Tongue (tissue), 2 donors: ENCODE results near the gene NSUN3. TPM values are rescaled to one million over a fixed set of nuclear protein-coding genes. Genes with fewer than 3 reads are reported as not detected.
A peak's percentile ranks its signal among the peaks of the same experiment; 100 is the strongest.
"Not testable (repeated sequence)": the region's sequence is repeated elsewhere in the genome, so short reads cannot be mapped to it uniquely, and the experiment has no call there.

ENCODE experiments used
- DNase-seq: peaks from one replicate; pipeline ENCODE4 v3.0.0-alpha.2; 2015
- total RNA-seq: library from RNA; depleted of rRNA; stranded (reverse); fragments of >200 nt; gene quantifications from one replicate; pipeline ENCODE4 v1.2.3, GENCODE V29; 2014

NSUN3 gene
- total RNA-seq, 1 donor from 2014 or later = 14.2 TPM

DNA sequence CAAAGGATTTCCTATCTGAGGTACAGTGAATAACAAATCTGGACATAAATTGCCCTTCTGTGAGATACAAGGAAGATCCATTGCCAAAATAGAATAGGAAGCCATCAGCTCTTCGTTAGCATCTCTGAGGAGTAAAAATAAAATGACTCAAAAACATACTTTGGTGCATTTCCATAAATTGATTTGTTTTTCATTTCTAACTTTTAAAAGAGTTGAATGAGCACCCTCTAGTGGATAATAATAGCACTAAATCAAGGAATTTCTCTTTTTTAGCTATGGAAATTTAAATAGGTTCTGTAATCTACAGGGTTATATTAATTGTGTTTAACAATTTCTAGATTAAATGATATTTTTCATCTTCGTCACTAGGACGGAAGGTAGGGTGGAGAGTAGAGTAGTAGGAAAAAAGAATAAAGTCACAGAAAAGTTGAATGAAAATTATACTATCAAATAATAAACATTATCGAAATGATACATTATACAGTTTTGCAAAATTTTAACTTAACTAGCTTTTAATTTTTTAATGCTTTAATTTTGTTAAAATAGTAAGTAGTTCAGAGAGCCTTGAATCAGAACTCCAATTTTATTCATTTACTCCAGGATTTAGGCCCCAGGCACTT, 6.4 kb downstream of the NSUN3 start:
- DNase-seq = peak; percentile 45

DNA sequence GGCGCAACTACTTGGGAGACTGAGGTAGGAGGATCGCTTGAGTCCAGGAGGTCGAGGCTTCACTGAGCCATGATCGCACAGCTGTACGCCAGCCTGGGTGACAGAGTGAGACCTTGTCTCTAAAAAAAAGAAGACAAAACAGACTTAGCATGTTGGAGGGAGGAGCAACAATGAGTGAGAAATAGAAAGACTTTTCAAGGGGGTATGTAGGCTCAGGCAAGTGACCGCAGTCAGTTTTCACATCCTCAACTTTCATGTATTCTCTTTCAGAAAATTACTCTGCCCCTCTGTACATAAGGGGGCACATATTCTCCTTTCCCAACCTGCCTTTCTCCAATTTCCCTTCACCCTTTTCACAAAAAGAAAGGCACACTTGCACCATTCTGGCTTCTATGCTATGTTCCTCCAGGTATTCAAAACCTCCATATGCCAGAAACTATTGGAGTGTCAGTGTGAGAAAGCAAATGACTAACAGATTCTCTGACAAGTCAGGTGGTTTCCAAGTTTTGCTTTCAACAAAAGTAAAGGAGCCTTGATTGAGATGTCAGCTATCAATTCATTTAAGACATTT, 7.6 kb downstream of the NSUN3 start:
- DNase-seq = no peak

GRCh38 chr3:94071713-94072284, 8.9 kb downstream of the NSUN3 start:
- DNase-seq = no peak

- DNase-seq = no peak
These were observed 13.2 kb downstream of the NSUN3 start for GRCh38 chr3:94076055-94076454.

DNA sequence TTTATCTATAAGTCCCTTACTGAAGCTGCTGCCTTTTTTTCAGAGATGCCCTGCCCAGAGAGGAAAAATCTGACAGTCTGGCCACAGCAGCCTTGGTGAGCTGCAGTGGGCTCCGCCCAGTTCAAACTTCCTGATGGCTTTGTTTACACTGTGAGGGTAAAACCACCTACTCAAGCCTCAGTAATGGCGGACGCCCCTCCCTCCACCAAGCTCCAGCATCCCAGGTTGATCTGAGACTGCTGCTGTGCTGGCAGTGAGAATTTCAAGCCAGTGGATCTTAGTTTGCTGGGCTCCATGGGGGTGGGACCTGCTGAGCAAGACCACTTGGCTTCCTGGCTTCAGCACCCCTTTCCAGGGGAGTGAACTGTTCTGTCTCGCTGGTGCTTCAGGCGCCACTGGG, 17.7 kb downstream of the NSUN3 start:
- DNase-seq = not testable (repeated sequence)

DNA sequence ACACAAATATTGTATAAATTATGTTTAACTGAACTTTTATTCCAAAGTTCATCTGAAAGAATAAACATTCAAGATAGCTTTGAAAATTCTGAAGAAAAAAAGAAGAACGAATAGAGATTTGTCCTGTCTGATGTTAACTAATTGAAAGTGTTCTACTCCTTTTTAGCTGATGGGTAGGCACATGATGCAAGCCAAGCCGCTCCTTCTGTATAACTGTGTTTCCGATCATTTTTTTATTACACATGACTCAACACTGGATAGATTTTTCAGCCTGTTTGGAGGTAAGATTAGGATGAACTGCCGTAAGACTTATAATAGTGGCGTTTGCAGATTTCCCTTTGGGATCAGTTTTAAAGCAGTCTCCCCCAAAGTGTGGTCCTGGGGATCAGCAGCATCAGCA, 19.0 kb downstream of the NSUN3 start:
- DNase-seq = no peak

DNA sequence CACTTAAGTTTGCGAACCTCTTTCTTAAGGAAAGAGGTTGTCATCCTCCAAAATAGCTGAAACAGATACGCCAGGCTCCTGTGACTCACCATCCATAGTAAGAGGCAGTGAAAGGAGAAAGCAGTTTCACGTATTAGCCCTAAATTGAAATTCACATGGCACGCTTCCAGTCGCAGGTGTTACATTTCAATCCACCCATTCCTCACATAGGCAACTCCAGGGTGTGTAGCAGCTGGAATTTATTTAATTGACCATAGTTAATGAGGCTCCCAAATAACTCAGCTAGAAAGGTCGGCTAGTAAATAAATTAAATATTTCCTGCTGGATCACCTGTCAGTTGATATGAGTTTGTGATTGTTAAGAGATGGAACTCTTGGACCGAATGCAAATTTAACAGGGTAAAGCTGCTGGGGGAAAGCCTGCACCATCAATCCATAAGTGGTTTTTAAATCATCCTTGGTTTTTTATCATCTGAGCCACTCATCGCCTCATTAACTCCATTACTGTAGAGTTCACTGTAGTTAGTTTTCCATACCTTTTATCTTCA, 19.6 kb downstream of the NSUN3 start:
- DNase-seq = no peak

- DNase-seq = no peak
These were observed 20.4 kb downstream of the NSUN3 start for GRCh38 chr3:94083261-94083660.

GRCh38 chr3:94089126-94089525, 26.3 kb downstream of the NSUN3 start:
- DNase-seq = no peak

DNA sequence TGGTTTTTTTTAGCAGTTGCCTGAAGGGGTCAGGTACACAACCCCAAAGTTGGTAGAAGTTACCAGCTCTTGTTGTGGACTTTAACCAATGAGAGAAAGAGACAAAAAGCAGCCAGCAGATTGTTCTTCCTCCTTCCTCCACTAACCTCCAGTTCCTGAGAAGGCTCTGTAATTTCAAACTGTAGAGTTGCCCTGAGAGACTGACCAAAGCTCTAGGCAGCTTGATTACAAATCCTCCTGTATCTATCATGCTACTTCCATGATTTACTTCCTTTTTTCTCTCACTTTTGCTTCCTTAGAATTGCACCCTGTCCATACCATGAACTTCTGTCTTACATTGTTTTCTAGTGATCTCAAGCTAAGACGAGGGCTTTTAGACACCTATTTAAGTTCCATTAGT, 29.2 kb downstream of the NSUN3 start:
- no peak for DNase-seq

- DNase-seq = no peak
These were observed 30.3 kb downstream of the NSUN3 start for GRCh38 chr3:94093151-94093550.

- DNase-seq = no peak
These were observed 32.2 kb downstream of the NSUN3 start for GRCh38 chr3:94095111-94095510.

DNA sequence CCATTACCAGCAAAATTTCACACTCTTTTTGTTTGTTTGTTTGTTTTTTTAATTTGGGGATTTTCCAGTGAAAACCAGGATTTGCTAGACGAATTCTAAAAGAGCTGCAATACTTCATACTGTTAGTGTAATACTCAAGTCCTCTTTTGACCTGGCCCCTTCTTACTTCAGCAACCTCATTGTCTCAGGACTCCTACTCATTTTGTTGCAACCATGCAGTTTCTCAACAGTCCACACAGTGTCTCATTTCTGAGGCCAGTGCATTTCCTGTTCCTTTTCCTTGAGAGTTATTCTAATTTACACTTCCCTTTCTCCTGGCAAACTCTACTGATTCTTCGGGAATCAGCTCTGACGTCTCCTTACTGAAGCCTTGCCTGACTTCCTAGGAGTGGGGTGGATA, 35.6 kb downstream of the NSUN3 start:
- DNase-seq = no peak

DNA sequence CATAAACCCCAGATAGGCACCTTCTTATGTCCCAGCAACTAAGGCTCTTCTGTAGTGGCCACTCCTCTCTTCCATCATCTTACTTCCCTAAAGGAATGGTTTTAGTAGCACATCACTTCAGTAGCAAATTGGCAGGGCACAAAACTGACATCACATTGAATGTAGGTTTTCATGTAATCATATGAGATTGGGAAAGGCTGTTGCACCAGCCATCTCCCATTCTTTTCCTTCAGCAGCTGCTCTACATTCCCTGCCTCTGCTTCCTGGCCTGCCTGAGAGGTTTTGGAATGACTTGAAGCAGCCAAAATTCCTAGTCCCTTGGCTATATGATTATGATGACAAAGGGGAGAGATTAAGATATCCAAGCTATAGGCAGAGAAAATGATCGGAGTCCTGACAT, 36.5 kb downstream of the NSUN3 start:
- DNase-seq = no peak

DNA sequence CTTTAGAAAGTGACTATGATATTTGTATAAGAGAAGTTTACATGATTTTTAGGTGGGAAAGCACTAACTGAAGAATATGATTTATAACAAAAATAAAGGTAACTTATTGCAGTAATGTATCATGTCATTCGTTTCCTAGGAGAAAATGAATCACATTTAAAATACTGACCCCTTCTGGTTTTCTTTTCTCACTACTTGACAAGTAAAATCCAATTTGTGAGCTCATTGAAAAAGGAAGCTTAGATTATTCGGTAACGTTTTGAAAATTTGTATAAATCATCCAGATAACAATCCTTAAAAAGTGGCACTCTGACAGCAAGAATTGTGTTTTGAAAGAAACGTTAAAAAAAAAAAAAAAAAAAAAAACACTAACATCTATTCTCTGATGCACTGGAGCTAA, 39.0 kb downstream of the NSUN3 start:
- DNase-seq = peak; percentile 5

DNA sequence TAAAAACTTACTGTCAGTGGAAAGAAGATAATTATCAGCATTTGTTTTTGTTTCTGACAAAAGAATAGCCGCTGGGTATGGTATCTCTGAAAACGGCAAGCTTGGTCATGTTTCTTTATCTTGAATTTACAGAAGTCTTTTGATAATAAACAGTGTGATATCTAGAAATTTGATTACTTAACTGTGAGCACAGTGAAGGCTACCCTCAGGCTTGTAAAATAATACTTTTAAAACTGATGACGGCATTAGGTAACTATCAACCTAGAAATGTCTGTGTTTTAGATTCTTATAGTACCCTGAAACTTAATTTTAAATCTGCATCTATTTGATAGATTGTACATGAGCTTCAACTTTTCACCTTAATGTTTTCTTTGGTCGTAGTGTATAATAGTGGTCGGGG, 43.4 kb downstream of the NSUN3 start:
- no peak for DNase-seq

GRCh38 chr3:94110232-94110631, 47.4 kb downstream of the NSUN3 start:
- DNase-seq = not testable (repeated sequence)

GRCh38 chr3:94110854-94111253, 48.0 kb downstream of the NSUN3 start:
- no peak for DNase-seq

DNA sequence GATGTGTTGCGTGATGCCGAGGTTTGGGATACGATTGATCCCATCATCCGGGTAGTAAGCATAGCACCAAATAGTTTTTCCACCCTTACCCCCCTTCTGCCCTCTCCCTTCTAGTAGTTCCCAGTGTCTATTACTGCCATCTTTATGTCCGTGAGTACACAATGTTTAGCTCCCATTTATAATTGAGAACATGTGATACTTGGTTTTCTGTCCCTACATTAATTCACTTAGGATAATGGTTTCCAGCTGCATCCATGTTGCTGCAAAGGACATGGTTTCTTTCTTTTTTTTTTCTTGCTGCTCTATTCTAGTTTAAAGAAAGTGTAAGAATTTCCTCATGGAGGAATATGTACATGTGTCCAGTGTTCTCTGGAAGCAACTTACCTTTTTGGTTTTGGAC, 51.8 kb downstream of the NSUN3 start:
- no peak for DNase-seq

- peak; percentile 21 for DNase-seq
These were observed 52.6 kb downstream of the NSUN3 start for GRCh38 chr3:94115482-94115881.

DNA sequence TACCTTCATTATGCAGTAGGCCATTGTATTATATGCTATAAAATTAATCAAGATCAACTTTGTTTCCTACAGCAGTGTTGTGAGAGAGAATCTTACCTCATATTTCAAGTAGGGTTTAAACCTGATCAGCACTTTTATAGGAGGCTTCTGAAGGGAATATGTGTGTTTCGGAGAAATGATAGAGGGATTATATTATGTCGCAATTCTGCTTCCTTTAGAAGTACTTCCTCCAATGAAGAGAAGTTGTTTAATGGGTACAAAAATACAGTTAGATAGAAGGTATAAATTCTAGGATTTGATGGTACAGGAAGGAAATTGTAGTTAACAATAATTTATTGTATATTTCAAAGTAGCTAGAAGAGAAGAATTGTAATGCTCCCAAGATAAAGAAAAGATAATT, 54.9 kb downstream of the NSUN3 start:
- DNase-seq = no peak

- no peak for DNase-seq
These were observed 55.5 kb downstream of the NSUN3 start for GRCh38 chr3:94118390-94118789.

GRCh38 chr3:94121161-94121560, 58.3 kb downstream of the NSUN3 start:
- DNase-seq = no peak

DNA sequence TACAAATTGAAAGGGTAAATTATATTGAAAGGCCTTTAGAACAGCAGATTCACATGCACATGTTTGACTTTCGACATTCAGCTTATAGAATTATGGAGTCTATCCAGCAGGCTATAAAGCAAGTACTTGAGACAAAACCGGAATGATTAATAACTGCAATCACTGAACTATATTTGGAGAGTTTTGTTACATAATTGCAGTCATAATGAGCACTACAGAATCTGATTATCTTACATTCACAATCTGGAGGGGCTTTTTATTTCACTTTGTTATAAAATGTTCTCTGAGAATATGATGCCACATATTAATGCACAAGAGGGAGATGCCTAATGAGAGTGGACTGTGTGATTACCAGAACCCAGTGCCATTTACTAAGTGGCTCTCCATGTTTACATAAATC, 64.3 kb downstream of the NSUN3 start:
- no peak for DNase-seq
